BE2C (cell line): Measurements from ENCODE around the gene DNMT1. TPM values are rescaled to one million over a fixed set of nuclear protein-coding genes. Genes with fewer than 3 reads are reported as not detected.
A peak's percentile ranks its signal among the peaks of the same experiment; 100 is the strongest.
"Not testable (repeated sequence)": the region's sequence is repeated elsewhere in the genome, so short reads cannot be mapped to it uniquely, and the experiment has no call there.

Experiments used
- DNase-seq: peaks from one replicate; pipeline ENCODE4 v3.0.0-alpha.2; 2020
- H3K27me3 ChIP-seq: fragments of 250-450 bp; sonication (Bioruptor Pico); 2 replicates; pipeline ENCODE4 v1.5.1; 2020; ENCODE audit warnings: mild to moderate bottlenecking
- H3K36me3 ChIP-seq: fragments of 250-450 bp; sonication (Bioruptor Pico); 2 replicates; pipeline ENCODE4 v1.5.1; 2020; ENCODE audit warnings: mild to moderate bottlenecking
- H3K4me1 ChIP-seq: fragments of 250-450 bp; sonication (Bioruptor Pico); 2 replicates; pipeline ENCODE4 v1.5.1; 2020
- H3K4me3 ChIP-seq: 2 replicates; pipeline ENCODE4 v1.5.1; 2011; ENCODE audit warnings: low read depth, low read length
- H3K9me3 ChIP-seq: fragments of 250-450 bp; sonication (Bioruptor Pico); 2 replicates; pipeline ENCODE4 v1.5.1; 2020
- polyA plus RNA-seq: library from polyadenylated mRNA; unstranded; fragments of >200 nt; gene quantifications from one replicate; pipeline ENCODE4 v1.2.1, GENCODE V29; 2012; ENCODE audit warnings: low read depth, missing spikeins; ENCODE audit not compliant: insufficient read length, insufficient read depth
- TF ChIP-seq, protein P1 (sequence below): IDR thresholded peaks from 2 replicates; pipeline ENCODE4 v1.5.1; 2012; ENCODE audit warnings: mild to moderate bottlenecking, low read depth, low read length

DNMT1 gene
- 151 TPM for polyA plus RNA-seq

DNA sequence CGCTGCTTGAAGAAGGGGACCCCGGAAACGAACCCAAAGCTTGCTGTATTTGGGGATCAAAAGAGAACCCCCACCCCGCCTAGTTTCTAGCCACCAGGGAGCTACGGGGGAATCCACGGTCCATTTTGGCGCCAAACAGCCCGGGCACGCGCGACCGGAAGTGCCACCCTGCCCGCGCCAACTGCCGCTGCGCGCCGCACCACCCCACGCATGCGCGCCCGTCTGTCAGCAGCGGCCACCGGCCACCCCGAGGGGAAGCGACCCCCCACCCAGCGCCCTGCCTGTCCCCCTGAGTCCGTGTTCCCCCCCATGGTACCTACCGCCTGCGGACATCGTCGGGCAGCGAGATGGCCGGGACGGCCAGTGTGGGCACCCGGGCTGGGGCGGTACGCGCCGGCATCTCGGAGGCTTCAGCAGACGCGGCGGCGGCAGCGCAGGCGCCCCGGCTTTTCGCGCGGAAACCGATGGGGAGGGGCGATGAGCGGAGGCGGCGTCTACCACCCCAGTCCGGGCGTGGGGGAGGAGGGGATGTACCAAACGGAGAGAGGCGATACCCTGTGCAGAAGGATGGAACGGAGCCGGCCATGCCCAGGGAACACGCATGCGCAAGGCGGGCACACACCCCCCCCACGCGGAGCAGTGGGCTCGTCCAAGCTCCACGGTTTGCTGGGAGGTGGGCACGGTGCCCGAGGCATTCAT, at the start of gene DNMT1:
Gene DNMT1 (minus strand): TSS at position 454 of the 699 bp plus-strand sequence. CDS start 54 bp downstream, at position 400.
- H3K36me3 ChIP-seq = peaks cover 29% of the 10 kb centered on the region
- no peaks in the 10 kb centered on the region for H3K27me3 ChIP-seq
- no peaks in the 10 kb centered on the region for H3K4me1 ChIP-seq
- H3K4me3 ChIP-seq = peak within 1 kb of the TSS; percentile 95
- DNase-seq = peak; percentile 98
- TF ChIP-seq, protein P1, sequence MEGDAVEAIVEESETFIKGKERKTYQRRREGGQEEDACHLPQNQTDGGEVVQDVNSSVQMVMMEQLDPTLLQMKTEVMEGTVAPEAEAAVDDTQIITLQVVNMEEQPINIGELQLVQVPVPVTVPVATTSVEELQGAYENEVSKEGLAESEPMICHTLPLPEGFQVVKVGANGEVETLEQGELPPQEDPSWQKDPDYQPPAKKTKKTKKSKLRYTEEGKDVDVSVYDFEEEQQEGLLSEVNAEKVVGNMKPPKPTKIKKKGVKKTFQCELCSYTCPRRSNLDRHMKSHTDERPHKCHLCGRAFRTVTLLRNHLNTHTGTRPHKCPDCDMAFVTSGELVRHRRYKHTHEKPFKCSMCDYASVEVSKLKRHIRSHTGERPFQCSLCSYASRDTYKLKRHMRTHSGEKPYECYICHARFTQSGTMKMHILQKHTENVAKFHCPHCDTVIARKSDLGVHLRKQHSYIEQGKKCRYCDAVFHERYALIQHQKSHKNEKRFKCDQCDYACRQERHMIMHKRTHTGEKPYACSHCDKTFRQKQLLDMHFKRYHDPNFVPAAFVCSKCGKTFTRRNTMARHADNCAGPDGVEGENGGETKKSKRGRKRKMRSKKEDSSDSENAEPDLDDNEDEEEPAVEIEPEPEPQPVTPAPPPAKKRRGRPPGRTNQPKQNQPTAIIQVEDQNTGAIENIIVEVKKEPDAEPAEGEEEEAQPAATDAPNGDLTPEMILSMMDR = no peak
- H3K9me3 ChIP-seq = no peaks in the 10 kb centered on the region

GRCh38 chr19:10243606-10244005, 48.9 kb upstream of the DNMT1 start:
- Histone ChIP-seq H3K27me3 (no peaks in the 10 kb centered on the region), H3K36me3 (no peaks in the 10 kb centered on the region), H3K9me3 (no peaks in the 10 kb centered on the region), H3K4me1 (no peaks in the 10 kb centered on the region), H3K4me3 (no peak overlapping the region)
- DNase-seq = no peak
- TF ChIP-seq, protein P1 = no peak

GRCh38 chr19:10241826-10242449, 47.2 kb upstream of the DNMT1 start:
- not testable (repeated sequence) for H3K9me3 ChIP-seq, H3K36me3 ChIP-seq, H3K27me3 ChIP-seq, DNase-seq, H3K4me1 ChIP-seq, H3K4me3 ChIP-seq

DNA sequence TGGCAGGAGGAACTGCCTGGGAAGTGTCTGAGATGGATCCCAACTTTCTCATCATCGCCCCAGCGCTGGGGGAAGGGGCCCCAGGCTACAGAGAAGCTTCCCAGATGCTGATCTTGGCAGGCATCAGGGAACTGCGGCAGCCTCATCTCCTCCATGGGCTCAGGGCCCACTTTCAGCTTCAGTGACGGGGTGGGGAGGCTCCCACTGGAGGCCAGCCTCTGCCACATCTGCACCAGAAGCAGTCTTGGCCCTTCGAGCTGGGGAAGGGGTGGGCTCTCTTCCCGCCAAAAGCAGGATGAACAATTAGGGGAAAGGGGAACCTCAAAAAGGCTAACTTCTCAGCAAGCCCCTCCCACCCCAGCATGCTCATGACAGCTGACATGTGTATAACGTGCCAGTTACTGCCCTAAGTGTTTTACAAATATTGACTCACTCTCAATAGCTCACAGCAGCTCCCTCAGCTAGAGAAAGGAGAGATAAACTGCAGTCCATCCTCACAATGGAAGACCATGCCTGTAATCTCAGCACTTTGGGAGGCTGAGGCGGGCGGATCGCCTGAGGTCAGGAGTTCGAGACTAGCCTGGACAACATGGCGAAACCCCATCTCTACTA, 43.5 kb upstream of the DNMT1 start:
- Histone ChIP-seq H3K27me3 (no peaks in the 10 kb centered on the region), H3K4me3 (no peak overlapping the region), H3K9me3 (no peaks in the 10 kb centered on the region), H3K36me3 (no peaks in the 10 kb centered on the region), H3K4me1 (peaks cover 10% of the 10 kb centered on the region; the same call in 1 of the 2 replicates)
- TF ChIP-seq, protein P1 = no peak
- no peak for DNase-seq

DNA sequence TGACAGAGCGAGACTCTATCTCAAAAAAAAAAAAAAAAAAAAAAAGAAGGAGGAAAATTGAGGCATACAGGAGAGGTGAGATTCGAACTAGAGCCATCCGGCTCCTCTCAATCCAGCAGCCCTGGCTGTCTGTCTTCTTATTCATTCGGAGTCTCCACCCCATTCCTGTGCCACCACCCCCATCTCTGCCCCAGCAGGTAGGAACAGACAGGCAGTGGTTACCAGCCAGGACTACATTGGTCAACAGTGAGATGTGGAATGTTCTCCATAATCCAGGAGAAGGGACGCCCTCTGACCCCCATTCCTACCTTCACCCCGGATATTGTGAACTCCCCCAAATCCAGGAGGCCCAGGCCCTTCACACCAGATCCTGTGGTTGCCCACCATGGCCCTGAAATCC, 42.9 kb upstream of the DNMT1 start:
- no peaks in the 10 kb centered on the region for H3K9me3 ChIP-seq
- H3K36me3 ChIP-seq = no peaks in the 10 kb centered on the region
- H3K4me1 ChIP-seq = peaks cover 10% of the 10 kb centered on the region; the same call in 1 of the 2 replicates
- no peak overlapping the region for H3K4me3 ChIP-seq
- TF ChIP-seq, protein P1 = no peak
- no peak for DNase-seq
- no peaks in the 10 kb centered on the region for H3K27me3 ChIP-seq

DNA sequence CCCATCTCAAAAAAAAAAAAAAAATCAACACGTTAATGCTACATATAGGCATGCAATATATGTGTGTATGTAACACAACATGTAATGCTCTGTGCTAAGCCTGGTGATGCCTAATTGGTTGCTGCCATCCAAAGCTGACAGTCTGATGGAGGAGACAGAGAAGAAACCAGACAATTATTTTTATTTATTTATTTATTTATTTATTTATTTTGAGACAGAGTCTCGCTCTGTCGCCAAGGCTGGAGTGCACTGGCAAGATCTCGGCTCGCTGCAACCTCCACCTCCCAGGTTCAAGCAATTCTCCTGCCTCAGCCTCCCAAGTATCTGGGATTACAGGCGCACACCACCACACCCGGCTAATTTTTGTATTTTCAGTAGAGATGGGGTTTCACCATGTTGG, 40.7 kb upstream of the DNMT1 start:
- not testable (repeated sequence) for DNase-seq, H3K4me3 ChIP-seq, H3K4me1 ChIP-seq, H3K9me3 ChIP-seq, H3K27me3 ChIP-seq, H3K36me3 ChIP-seq

DNA sequence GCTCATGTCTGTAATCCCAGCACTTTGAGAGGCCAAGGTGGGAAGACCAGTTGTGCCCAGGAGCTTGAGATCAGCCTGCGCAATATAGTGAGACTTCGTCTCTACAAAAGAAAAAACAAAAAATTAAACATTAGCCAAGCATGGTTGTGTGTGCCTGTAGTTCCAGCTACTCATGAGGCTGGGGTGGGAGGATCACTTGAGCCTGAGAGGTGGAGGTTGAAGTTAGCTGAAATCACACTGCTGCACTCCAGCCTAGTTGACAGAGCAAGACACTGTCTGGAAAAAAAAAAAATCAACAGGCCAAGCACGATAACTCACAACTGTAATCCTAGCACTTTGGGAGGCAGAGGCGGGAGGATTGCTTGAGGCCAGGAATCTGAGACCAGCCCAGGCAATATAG, 40.2 kb upstream of the DNMT1 start:
- TF ChIP-seq, protein P1 = no peak
- Histone ChIP-seq H3K4me3 (no peak overlapping the region), H3K9me3 (no peaks in the 10 kb centered on the region), H3K27me3 (no peaks in the 10 kb centered on the region), H3K36me3 (no peaks in the 10 kb centered on the region), H3K4me1 (peaks cover 10% of the 10 kb centered on the region; the same call in 1 of the 2 replicates)
- no peak for DNase-seq
